ENCODE data around the gene SETD3.
A peak's percentile ranks its signal among the peaks of the same experiment; 100 is the strongest.

The SETD3 gene

GRCh38 chr14:99451234-99451633, 29.4 kb downstream of the SETD3 start:
- no peak for DNase-seq

GRCh38 chr14:99450266-99450665, 30.4 kb downstream of the SETD3 start:
- DNase-seq: no peak

- DNase-seq: no peak
These were observed 32.9 kb downstream of the SETD3 start for GRCh38 chr14:99447739-99448138.

- no peak for DNase-seq
These were observed 34.7 kb downstream of the SETD3 start for GRCh38 chr14:99445931-99446330.

GRCh38 chr14:99441918-99442317, 38.7 kb downstream of the SETD3 start:
- DNase-seq: no peak

- no peak for DNase-seq
These were observed 39.3 kb downstream of the SETD3 start for GRCh38 chr14:99441157-99441870.

- no peak for DNase-seq
These were observed 40.4 kb downstream of the SETD3 start for GRCh38 chr14:99440278-99440677.

GRCh38 chr14:99437706-99438105, 43.0 kb downstream of the SETD3 start:
- DNase-seq: no peak

GRCh38 chr14:99436247-99437180, 44.1 kb downstream of the SETD3 start:
- DNase-seq: no peak

GRCh38 chr14:99435327-99435726, 45.3 kb downstream of the SETD3 start:
- no peak for DNase-seq

GRCh38 chr14:99432485-99432884, 48.2 kb downstream of the SETD3 start:
- DNase-seq: no peak

GRCh38 chr14:99431986-99432385, 48.7 kb downstream of the SETD3 start:
- DNase-seq: no peak

GRCh38 chr14:99430491-99430890, 50.2 kb downstream of the SETD3 start:
- no peak for DNase-seq

GRCh38 chr14:99427632-99428300, 52.9 kb downstream of the SETD3 start:
- DNase-seq: peak; percentile 92

- no peak for DNase-seq
These were observed 53.8 kb downstream of the SETD3 start for GRCh38 chr14:99426813-99427346.

GRCh38 chr14:99426265-99426664, 54.4 kb downstream of the SETD3 start:
- DNase-seq: no peak

- no peak for DNase-seq
These were observed 55.4 kb downstream of the SETD3 start for GRCh38 chr14:99425272-99425681.

- no peak for DNase-seq
These were observed 56.3 kb downstream of the SETD3 start for GRCh38 chr14:99424306-99424877.

- DNase-seq: no peak
These were observed 57.2 kb downstream of the SETD3 start for GRCh38 chr14:99423434-99423833.

- no peak for DNase-seq
These were observed 58.2 kb downstream of the SETD3 start for GRCh38 chr14:99422228-99423010.

GRCh38 chr14:99420711-99421110, 59.9 kb downstream of the SETD3 start:
- no peak for DNase-seq

GRCh38 chr14:99419905-99420304, 60.8 kb downstream of the SETD3 start:
- no peak for DNase-seq

Data from EL (cell line).